ENCODE data around the gene TIGIT. TPM values are rescaled to one million over a fixed set of nuclear protein-coding genes. Genes with fewer than 3 reads are reported as not detected.

Gene TIGIT
- total RNA-seq, 1 donor from 2014 or later = 5.8 TPM

- intact Hi-C loops (cut with micrococcal nuclease) = no loop called here
- Mint-ChIP-seq H3K9me3 (no peaks in the 10 kb centered on the region), H3K27ac (no peak overlapping the region), H3K4me1 (ENCODE audit: low read depth) (peaks cover 18% of the 10 kb centered on the region), H3K27me3 (ENCODE audit: insufficient read depth) (no peaks in the 10 kb centered on the region), H3K36me3 (ENCODE audit: low read depth) (no peaks in the 10 kb centered on the region), H3K4me3 (peak overlapping the region; percentile 28)
- DNase-seq (ENCODE audit: low spot score) = no peak
Measured at GRCh38 chr3:114294940-114295480, 1.2 kb downstream of the TIGIT start.

DNA sequence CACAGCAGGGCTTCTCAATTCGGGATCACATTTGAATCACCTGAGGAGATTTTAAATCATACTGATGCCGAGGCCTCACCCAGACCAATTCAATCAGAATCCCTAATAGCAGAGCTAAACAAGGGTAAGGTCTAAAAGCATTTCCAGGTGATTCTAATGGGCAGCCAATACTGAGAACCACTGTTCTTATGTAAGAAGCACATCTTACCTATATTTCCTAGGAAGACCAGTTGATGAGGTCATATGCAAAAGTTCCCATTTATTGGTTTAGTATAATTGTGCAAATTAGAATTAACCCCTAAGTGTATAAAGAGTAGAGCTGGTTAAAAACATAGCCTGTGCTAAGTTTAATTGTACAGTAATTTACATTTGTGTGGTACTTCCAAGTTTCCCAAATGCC lies 2.1 kb downstream of the TIGIT start:
- H3K4me3 Mint-ChIP-seq = no peak overlapping the region

GRCh38 chr3:114299421-114299820 lies 5.6 kb downstream of the TIGIT start:
- H3K4me3 Mint-ChIP-seq = no peak overlapping the region
- no peak overlapping the region for H3K27ac Mint-ChIP-seq

More for the DNA sequence above, 2.1 kb downstream of the TIGIT start:
- Mint-ChIP-seq H3K27me3 (ENCODE audit: insufficient read depth) (no peaks in the 10 kb centered on the region), H3K4me1 (ENCODE audit: low read depth) (peaks cover 15% of the 10 kb centered on the region), H3K27ac (no peak overlapping the region), H3K36me3 (ENCODE audit: low read depth) (no peaks in the 10 kb centered on the region), H3K9me3 (no peaks in the 10 kb centered on the region)
- DNase-seq (ENCODE audit: low spot score) = no peak
- intact Hi-C loops (cut with micrococcal nuclease) = no loop called here

GRCh38 chr3:114299941-114300624 lies 6.3 kb downstream of the TIGIT start:
- no peak overlapping the region for H3K4me3 Mint-ChIP-seq
- H3K9me3 Mint-ChIP-seq = no peaks in the 10 kb centered on the region
- no peaks in the 10 kb centered on the region for H3K36me3 Mint-ChIP-seq (ENCODE audit: low read depth)
- intact Hi-C loops (cut with micrococcal nuclease) = loop anchor here (2.0 kb wide), 1 partner anchor 147 kb away; no protein-coding TSS in a partner anchor
- no peaks in the 10 kb centered on the region for H3K27me3 Mint-ChIP-seq (ENCODE audit: insufficient read depth)
- no peak for DNase-seq (ENCODE audit: low spot score)
- peaks cover 1% of the 10 kb centered on the region for H3K4me1 Mint-ChIP-seq (ENCODE audit: low read depth)
- no peak overlapping the region for H3K27ac Mint-ChIP-seq

More at GRCh38 chr3:114299421-114299820, 5.6 kb downstream of the TIGIT start:
- Mint-ChIP-seq H3K4me1 (ENCODE audit: low read depth) (peaks cover 7% of the 10 kb centered on the region), H3K27me3 (ENCODE audit: insufficient read depth) (no peaks in the 10 kb centered on the region), H3K36me3 (ENCODE audit: low read depth) (no peaks in the 10 kb centered on the region), H3K9me3 (no peaks in the 10 kb centered on the region)
- intact Hi-C loops (cut with micrococcal nuclease) = loop anchor here (2.0 kb wide), 1 partner anchor 147 kb away; no protein-coding TSS in a partner anchor
- no peak for DNase-seq (ENCODE audit: low spot score)

DNA sequence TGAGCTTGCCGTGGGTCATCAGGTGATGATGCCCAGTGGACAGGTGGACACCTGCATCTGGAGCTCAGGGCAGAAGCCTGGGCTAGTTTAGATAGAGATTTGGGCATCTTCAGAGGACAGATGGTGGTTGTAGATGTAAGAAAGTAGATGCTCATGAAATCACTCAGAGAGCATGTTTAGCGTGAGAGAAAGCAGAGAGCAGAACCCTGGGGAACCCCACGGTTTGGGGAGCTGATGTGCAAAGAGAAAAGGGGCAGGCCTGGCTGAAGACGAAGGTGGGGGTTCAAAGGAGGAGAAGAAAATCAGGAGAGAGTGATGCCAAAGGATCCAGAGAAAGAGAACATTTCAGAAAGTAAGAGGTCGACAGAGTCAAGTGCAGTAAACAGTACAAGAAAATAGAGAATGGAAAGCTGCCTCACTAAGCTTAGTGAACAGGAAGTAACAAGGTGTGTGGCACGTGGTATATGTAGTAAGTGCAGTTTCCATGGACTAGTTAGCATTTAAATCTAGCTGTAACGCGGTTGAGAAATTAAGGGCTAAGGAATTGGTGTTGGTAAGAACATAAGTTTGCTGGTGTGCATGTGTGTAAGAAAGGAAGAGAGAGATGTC lies 13.5 kb downstream of the TIGIT start:
- DNase-seq (ENCODE audit: low spot score) = no peak
- Mint-ChIP-seq H3K4me1 (ENCODE audit: low read depth) (peaks cover 30% of the 10 kb centered on the region), H3K9me3 (no peaks in the 10 kb centered on the region), H3K27ac (peak overlapping the region; percentile 80), H3K4me3 (peak overlapping the region; percentile 15), H3K36me3 (ENCODE audit: low read depth) (no peaks in the 10 kb centered on the region), H3K27me3 (ENCODE audit: insufficient read depth) (no peaks in the 10 kb centered on the region)
- intact Hi-C loops (cut with micrococcal nuclease) = loop anchor here (5.0 kb wide), 1 partner anchor 95 kb away; no protein-coding TSS in a partner anchor

- Mint-ChIP-seq H3K27me3 (ENCODE audit: insufficient read depth) (no peaks in the 10 kb centered on the region), H3K36me3 (ENCODE audit: low read depth) (no peaks in the 10 kb centered on the region), H3K4me1 (ENCODE audit: low read depth) (peaks cover 30% of the 10 kb centered on the region), H3K4me3 (no peak overlapping the region), H3K27ac (peak overlapping the region; percentile 86), H3K9me3 (no peaks in the 10 kb centered on the region)
- no peak for DNase-seq (ENCODE audit: low spot score)
- intact Hi-C loops (cut with micrococcal nuclease) = loop anchor here (5.0 kb wide), 1 partner anchor 96 kb away; no protein-coding TSS in a partner anchor
Measured at GRCh38 chr3:114307832-114308231, 14.0 kb downstream of the TIGIT start.

DNA sequence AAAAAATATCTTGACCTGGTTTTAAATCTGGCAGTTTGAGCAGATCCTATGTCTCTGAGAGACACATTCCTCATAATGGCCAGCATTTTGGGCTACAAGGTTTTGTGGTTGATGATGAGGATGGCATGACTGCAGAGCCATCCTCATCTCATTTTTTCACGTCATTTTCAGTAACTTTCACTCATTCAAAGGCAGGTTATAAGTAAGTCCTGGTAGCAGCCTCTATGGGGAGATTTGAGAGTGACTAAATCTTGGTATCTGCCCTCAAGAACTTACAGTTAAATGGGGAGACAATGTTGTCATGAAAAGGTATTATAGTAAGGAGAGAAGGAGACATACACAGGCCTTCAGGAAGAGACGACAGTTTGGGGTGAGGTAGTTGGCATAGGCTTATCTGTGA lies 14.5 kb downstream of the TIGIT start:
- Mint-ChIP-seq H3K36me3 (ENCODE audit: low read depth) (no peaks in the 10 kb centered on the region), H3K4me3 (no peak overlapping the region), H3K4me1 (ENCODE audit: low read depth) (peaks cover 33% of the 10 kb centered on the region), H3K27me3 (ENCODE audit: insufficient read depth) (no peaks in the 10 kb centered on the region), H3K27ac (peak overlapping the region; percentile 86), H3K9me3 (no peaks in the 10 kb centered on the region)
- DNase-seq (ENCODE audit: low spot score) = no peak
- intact Hi-C loops (cut with micrococcal nuclease) = loop anchor here (5.0 kb wide), 1 partner anchor 96 kb away; no protein-coding TSS in a partner anchor

- Mint-ChIP-seq H3K9me3 (no peaks in the 10 kb centered on the region), H3K27ac (peak overlapping the region; percentile 86), H3K36me3 (ENCODE audit: low read depth) (no peaks in the 10 kb centered on the region), H3K4me1 (ENCODE audit: low read depth) (peaks cover 37% of the 10 kb centered on the region), H3K27me3 (ENCODE audit: insufficient read depth) (no peaks in the 10 kb centered on the region), H3K4me3 (peak overlapping the region; percentile 13)
- DNase-seq (ENCODE audit: low spot score) = peak; percentile 40
- intact Hi-C loops (cut with micrococcal nuclease) = loop anchor here (5.0 kb wide), 1 partner anchor 97 kb away; no protein-coding TSS in a partner anchor
Measured at GRCh38 chr3:114308830-114309229, 15.0 kb downstream of the TIGIT start.

DNA sequence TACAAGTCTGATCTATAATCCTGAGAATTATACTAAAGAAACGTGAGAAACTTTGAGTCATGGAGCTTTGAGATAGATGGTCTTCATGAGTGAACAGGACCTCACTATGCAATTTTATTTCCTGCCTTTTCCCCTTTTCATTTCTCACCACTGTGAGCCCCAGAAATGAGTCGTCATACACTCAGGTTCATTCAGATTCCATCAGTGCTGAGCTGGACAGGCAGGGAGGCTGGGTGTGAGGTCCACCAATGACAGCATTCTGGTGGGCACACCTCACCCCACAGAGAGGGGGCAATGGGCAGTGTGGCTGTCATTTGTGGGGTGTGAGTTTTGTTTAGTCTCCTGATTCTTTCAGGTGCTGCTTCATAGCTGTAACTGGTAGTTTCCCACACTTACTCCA lies 16.9 kb downstream of the TIGIT start:
- H3K36me3 Mint-ChIP-seq (ENCODE audit: low read depth) = peaks cover 1% of the 10 kb centered on the region
- H3K27ac Mint-ChIP-seq = no peak overlapping the region
- DNase-seq (ENCODE audit: low spot score) = no peak
- H3K4me3 Mint-ChIP-seq = no peak overlapping the region
- H3K27me3 Mint-ChIP-seq (ENCODE audit: insufficient read depth) = no peaks in the 10 kb centered on the region
- intact Hi-C loops (cut with micrococcal nuclease) = loop anchor here (10.0 kb wide), 1 partner anchor 834 kb away; the partner anchor contains the start of gene ZBTB20
- H3K4me1 Mint-ChIP-seq (ENCODE audit: low read depth) = peaks cover 55% of the 10 kb centered on the region
- no peaks in the 10 kb centered on the region for H3K9me3 Mint-ChIP-seq

DNA sequence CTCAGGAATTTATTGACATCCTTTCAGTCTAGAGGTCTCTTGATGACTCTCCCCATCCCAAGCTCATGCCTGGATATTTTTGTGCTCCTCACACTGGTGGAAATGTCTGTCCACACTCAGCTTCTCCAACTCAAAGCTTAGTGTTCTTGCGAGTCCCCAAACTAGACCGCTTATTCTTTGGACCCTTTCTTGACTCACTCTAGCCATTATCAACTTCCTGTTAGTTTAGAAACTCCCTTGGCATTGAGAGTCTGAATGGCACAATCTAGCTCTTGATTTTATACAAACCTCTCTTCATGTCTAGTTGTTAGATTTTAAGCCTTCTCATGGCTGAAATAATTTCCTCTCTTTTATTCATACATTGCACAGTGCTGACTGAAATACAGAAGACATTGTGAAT lies 19.6 kb downstream of the TIGIT start:
- intact Hi-C loops (cut with micrococcal nuclease) = loop anchor here (10.0 kb wide), 1 partner anchor 831 kb away; the partner anchor contains the start of gene ZBTB20
- Mint-ChIP-seq H3K4me1 (ENCODE audit: low read depth) (peaks cover 59% of the 10 kb centered on the region), H3K4me3 (no peak overlapping the region), H3K36me3 (ENCODE audit: low read depth) (peaks cover 1% of the 10 kb centered on the region), H3K9me3 (no peaks in the 10 kb centered on the region), H3K27me3 (ENCODE audit: insufficient read depth) (no peaks in the 10 kb centered on the region), H3K27ac (no peak overlapping the region)
- DNase-seq (ENCODE audit: low spot score) = no peak

GRCh38 chr3:114314282-114314681 lies 20.5 kb downstream of the TIGIT start:
- H3K9me3 Mint-ChIP-seq = no peaks in the 10 kb centered on the region
- peaks cover 54% of the 10 kb centered on the region for H3K4me1 Mint-ChIP-seq (ENCODE audit: low read depth)
- DNase-seq (ENCODE audit: low spot score) = no peak
- peaks cover 1% of the 10 kb centered on the region for H3K36me3 Mint-ChIP-seq (ENCODE audit: low read depth)
- H3K27me3 Mint-ChIP-seq (ENCODE audit: insufficient read depth) = no peaks in the 10 kb centered on the region
- peak overlapping the region; percentile 51 for H3K27ac Mint-ChIP-seq
- intact Hi-C loops (cut with micrococcal nuclease) = loop anchor here (2.0 to 10.0 kb wide), 2 partner anchors 71 to 831 kb away; partner anchors contain the start of gene ZBTB20
- H3K4me3 Mint-ChIP-seq = no peak overlapping the region

- intact Hi-C loops (cut with micrococcal nuclease) = loop anchor here (10.0 kb wide), 1 partner anchor 827 kb away; the partner anchor contains the start of gene ZBTB20
Measured at GRCh38 chr3:114318295-114318694, 24.5 kb downstream of the TIGIT start.

DNA sequence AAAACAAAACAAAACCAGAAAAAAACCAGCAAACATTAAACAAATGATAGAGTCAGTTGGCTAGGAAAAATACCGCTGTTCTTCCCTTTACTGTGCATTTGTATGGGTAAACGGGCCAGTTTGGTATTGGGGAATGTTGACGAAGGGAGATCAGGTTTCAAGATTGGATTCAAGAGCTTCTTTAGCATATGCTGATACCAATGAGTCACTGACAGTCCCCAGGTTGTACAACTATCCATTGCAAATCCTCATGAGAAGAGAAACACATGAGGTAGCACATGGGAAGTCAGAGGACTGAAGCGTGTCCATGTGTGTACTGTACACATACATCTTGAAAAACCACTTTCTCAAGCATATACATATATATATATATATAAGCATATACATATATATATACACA lies 25.6 kb downstream of the TIGIT start:
- Mint-ChIP-seq H3K4me3 (no peak overlapping the region), H3K4me1 (ENCODE audit: low read depth) (peaks cover 50% of the 10 kb centered on the region), H3K9me3 (no peaks in the 10 kb centered on the region), H3K27ac (no peak overlapping the region), H3K36me3 (ENCODE audit: low read depth) (peaks cover 1% of the 10 kb centered on the region), H3K27me3 (ENCODE audit: insufficient read depth) (peaks cover 2% of the 10 kb centered on the region)
- intact Hi-C loops (cut with micrococcal nuclease) = loop anchor here (10.0 kb wide), 1 partner anchor 825 kb away; the partner anchor contains the start of gene ZBTB20
- DNase-seq (ENCODE audit: low spot score) = no peak

More at GRCh38 chr3:114318295-114318694, 24.5 kb downstream of the TIGIT start:
- H3K4me3 Mint-ChIP-seq = no peak overlapping the region
- peaks cover 2% of the 10 kb centered on the region for H3K27me3 Mint-ChIP-seq (ENCODE audit: insufficient read depth)
- H3K27ac Mint-ChIP-seq = peak overlapping the region; percentile 56
- H3K9me3 Mint-ChIP-seq = no peaks in the 10 kb centered on the region
- no peak for DNase-seq (ENCODE audit: low spot score)
- peaks cover 1% of the 10 kb centered on the region for H3K36me3 Mint-ChIP-seq (ENCODE audit: low read depth)
- H3K4me1 Mint-ChIP-seq (ENCODE audit: low read depth) = peaks cover 50% of the 10 kb centered on the region
